IgD-negative memory B cell (primary cell): Measurements from ENCODE around the gene NFE2L1. TPM values are rescaled to one million over a fixed set of nuclear protein-coding genes. Genes with fewer than 3 reads are reported as not detected.
"Not testable (repeated sequence)": the region's sequence is repeated elsewhere in the genome, so short reads cannot be mapped to it uniquely, and the experiment has no call there.

Experiments used
- H3K27ac Mint-ChIP-seq, 3 donors: one replicate each; pipeline ENCODE4 v1.8.0; 2020 to 2022; ENCODE audit warnings: mild to moderate bottlenecking in 3 of 3, mixed read lengths in 3 of 3, moderate library complexity in 1 of 3
- H3K27me3 Mint-ChIP-seq: one replicate; pipeline ENCODE4 v1.8.0; 2021; ENCODE audit warnings: mixed read lengths
- H3K36me3 Mint-ChIP-seq: one replicate; pipeline ENCODE4 v1.8.0; 2020; ENCODE audit warnings: mild to moderate bottlenecking, mixed read lengths
- H3K4me1 Mint-ChIP-seq, 3 donors: one replicate each; pipeline ENCODE4 v1.8.0; 2020 to 2022; ENCODE audit warnings: mixed read lengths in 3 of 3, mild to moderate bottlenecking in 1 of 3
- H3K4me3 Mint-ChIP-seq, 4 donors: one replicate each; pipeline ENCODE4 v1.8.0; 2020 to 2022; ENCODE audit warnings: mild to moderate bottlenecking in 4 of 4, mixed read lengths in 4 of 4, moderate library complexity in 3 of 4
- H3K9me3 Mint-ChIP-seq, 3 donors: one replicate each; pipeline ENCODE4 v1.8.0; 2020 to 2021; ENCODE audit warnings: mixed read lengths in 3 of 3, mild to moderate bottlenecking in 1 of 3
- polyA plus RNA-seq: library from polyadenylated mRNA; unstranded; fragments of 300-500 nt; fragmentation: Illumina TruSeq; gene quantifications from one replicate; pipeline ENCODE4 v1.2.3, GENCODE V29; 2021

NFE2L1 gene
- polyA plus RNA-seq, 1 donor from 2014 or later: 20.5 TPM

GRCh38 chr17:48013876-48014594, 34.1 kb upstream of the NFE2L1 start:
- H3K4me1 Mint-ChIP-seq: peaks cover 8 to 21% (median 15%) of the 10 kb centered on the region in 3 donors
- H3K4me3 Mint-ChIP-seq: peak overlapping the region in 1 of 4 donors; percentile 48
- H3K27me3 Mint-ChIP-seq: peaks cover 31% of the 10 kb centered on the region
- H3K36me3 Mint-ChIP-seq: no peaks in the 10 kb centered on the region
- no peak overlapping the region for H3K27ac Mint-ChIP-seq
- H3K9me3 Mint-ChIP-seq: no peaks in the 10 kb centered on the region

- Mint-ChIP-seq H3K9me3 (no peaks in the 10 kb centered on the region), H3K4me3 (peak overlapping the region in 1 of 4 donors; percentile 14), H3K36me3 (no peaks in the 10 kb centered on the region), H3K27me3 (peaks cover 28% of the 10 kb centered on the region), H3K27ac (no peak overlapping the region), H3K4me1 (peaks cover 8 to 21% (median 15%) of the 10 kb centered on the region in 3 donors)
These were observed 33.5 kb upstream of the NFE2L1 start for GRCh38 chr17:48014595-48015111.

- Mint-ChIP-seq H3K9me3 (no peaks in the 10 kb centered on the region), H3K27ac (no peak overlapping the region), H3K4me3 (peak overlapping the region in 1 of 4 donors; percentile 41), H3K4me1 (peaks cover 8 to 21% (median 15%) of the 10 kb centered on the region in 3 donors), H3K27me3 (peaks cover 27% of the 10 kb centered on the region), H3K36me3 (no peaks in the 10 kb centered on the region)
These were observed 32.0 kb upstream of the NFE2L1 start for GRCh38 chr17:48016112-48016511.

GRCh38 chr17:48017817-48018158, 30.4 kb upstream of the NFE2L1 start:
- Mint-ChIP-seq H3K4me1 (peaks cover 3 to 16% (median 7%) of the 10 kb centered on the region in 3 donors), H3K4me3 (peak overlapping the region in 1 of 4 donors; percentile 86), H3K27me3 (peaks cover 22% of the 10 kb centered on the region)
- not testable (repeated sequence) for H3K9me3 Mint-ChIP-seq, H3K27ac Mint-ChIP-seq, H3K36me3 Mint-ChIP-seq

- Mint-ChIP-seq H3K36me3 (no peaks in the 10 kb centered on the region), H3K4me3 (peak overlapping the region in 1 of 4 donors; percentile 19), H3K27me3 (peaks cover 16% of the 10 kb centered on the region)
These were observed 26.2 kb upstream of the NFE2L1 start for GRCh38 chr17:48021934-48022333.

GRCh38 chr17:48022901-48023300, 25.3 kb upstream of the NFE2L1 start:
- Mint-ChIP-seq H3K36me3 (no peaks in the 10 kb centered on the region), H3K27me3 (peaks cover 16% of the 10 kb centered on the region), H3K4me3 (peak overlapping the region in 2 of 4 donors; percentile 72 to 77), H3K9me3 (no peaks in the 10 kb centered on the region), H3K4me1 (peaks cover 18 to 32% (median 19%) of the 10 kb centered on the region in 3 donors), H3K27ac (peak overlapping the region in 1 of 3 donors; percentile 73)

More at GRCh38 chr17:48021934-48022333, 26.2 kb upstream of the NFE2L1 start:
- Mint-ChIP-seq H3K4me1 (peaks cover 22 to 31% (median 24%) of the 10 kb centered on the region in 3 donors), H3K27ac (peak overlapping the region in 1 of 3 donors; percentile 5), H3K9me3 (no peaks in the 10 kb centered on the region)

- peaks cover 16 to 32% (median 19%) of the 10 kb centered on the region in 3 donors for H3K4me1 Mint-ChIP-seq
- H3K4me3 Mint-ChIP-seq: peak overlapping the region; percentile 72 to 92 (median 82)
- H3K27ac Mint-ChIP-seq: peak overlapping the region in 2 of 3 donors; percentile 73 to 91
- H3K9me3 Mint-ChIP-seq: no peaks in the 10 kb centered on the region
- H3K36me3 Mint-ChIP-seq: no peaks in the 10 kb centered on the region
- H3K27me3 Mint-ChIP-seq: peaks cover 16% of the 10 kb centered on the region
These were observed 24.6 kb upstream of the NFE2L1 start for GRCh38 chr17:48023400-48024148.

GRCh38 chr17:48024149-48025039, 23.8 kb upstream of the NFE2L1 start:
- Mint-ChIP-seq H3K27me3 (peaks cover 21% of the 10 kb centered on the region), H3K4me3 (peak overlapping the region; percentile 91 to 96 (median 94)), H3K4me1 (peaks cover 13 to 32% (median 19%) of the 10 kb centered on the region in 3 donors), H3K36me3 (no peaks in the 10 kb centered on the region), H3K9me3 (no peaks in the 10 kb centered on the region), H3K27ac (peak overlapping the region; percentile 76 to 90 (median 88))

GRCh38 chr17:48025040-48025903, 22.9 kb upstream of the NFE2L1 start:
- Mint-ChIP-seq H3K36me3 (no peaks in the 10 kb centered on the region), H3K4me3 (peak overlapping the region; percentile 91 to 96 (median 94)), H3K27me3 (peaks cover 20% of the 10 kb centered on the region), H3K27ac (peak overlapping the region; percentile 76 to 90 (median 88)), H3K9me3 (no peaks in the 10 kb centered on the region), H3K4me1 (peaks cover 13 to 32% (median 19%) of the 10 kb centered on the region in 3 donors)

GRCh38 chr17:48025904-48026501, 22.2 kb upstream of the NFE2L1 start:
- peaks cover 16% of the 10 kb centered on the region for H3K27me3 Mint-ChIP-seq
- peak overlapping the region; percentile 91 to 96 (median 94) for H3K4me3 Mint-ChIP-seq
- H3K4me1 Mint-ChIP-seq: peaks cover 13 to 32% (median 19%) of the 10 kb centered on the region in 3 donors
- H3K27ac Mint-ChIP-seq: peak overlapping the region in 2 of 3 donors; percentile 33 to 83
- H3K36me3 Mint-ChIP-seq: no peaks in the 10 kb centered on the region
- no peaks in the 10 kb centered on the region for H3K9me3 Mint-ChIP-seq

- peak overlapping the region; percentile 43 to 96 (median 69) for H3K4me3 Mint-ChIP-seq
- H3K9me3 Mint-ChIP-seq: no peaks in the 10 kb centered on the region
- H3K4me1 Mint-ChIP-seq: peaks cover 13 to 32% (median 19%) of the 10 kb centered on the region in 3 donors
- no peaks in the 10 kb centered on the region for H3K36me3 Mint-ChIP-seq
- H3K27ac Mint-ChIP-seq: peak overlapping the region in 2 of 3 donors; percentile 33 to 83
- H3K27me3 Mint-ChIP-seq: peaks cover 11% of the 10 kb centered on the region
These were observed 21.4 kb upstream of the NFE2L1 start for GRCh38 chr17:48026502-48027321.

GRCh38 chr17:48027322-48027981, 20.7 kb upstream of the NFE2L1 start:
- Mint-ChIP-seq H3K4me3 (peak overlapping the region in 2 of 4 donors; percentile 45 to 92), H3K9me3 (no peaks in the 10 kb centered on the region), H3K4me1 (peaks cover 13 to 28% (median 19%) of the 10 kb centered on the region in 3 donors), H3K36me3 (no peaks in the 10 kb centered on the region), H3K27ac (no peak overlapping the region), H3K27me3 (peaks cover 13% of the 10 kb centered on the region)
